Dedifferentiated amniotic fluid mesenchymal stem cell (primary cell): ENCODE measurements around the gene MCC.
A peak's percentile ranks its signal among the peaks of the same experiment; 100 is the strongest.

ENCODE experiments used
- DNase-seq: peaks from one replicate; pipeline ENCODE4 v3.0.0-alpha.2; 2016; ENCODE audit errors: extremely low spot score

MCC gene

DNA sequence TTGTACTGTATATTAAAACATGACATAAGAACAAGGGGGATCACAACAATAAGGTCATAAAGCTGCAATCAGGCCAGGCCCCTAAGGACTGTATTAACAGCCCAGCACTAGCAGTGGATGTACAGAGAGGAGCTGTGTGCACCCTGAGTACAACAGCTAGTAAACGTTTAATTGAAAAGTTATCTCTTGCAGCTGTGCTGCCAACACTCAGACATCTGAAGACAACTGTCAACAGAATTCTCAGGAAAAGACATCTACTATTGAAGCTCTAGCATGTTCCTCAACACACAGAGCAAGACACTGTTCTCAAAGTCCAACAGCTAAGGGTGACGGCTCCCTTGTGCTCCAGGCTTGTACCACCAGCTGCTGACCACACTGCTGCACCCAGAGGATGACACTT, 312.1 kb downstream of the MCC start:
- DNase-seq = no peak

DNA sequence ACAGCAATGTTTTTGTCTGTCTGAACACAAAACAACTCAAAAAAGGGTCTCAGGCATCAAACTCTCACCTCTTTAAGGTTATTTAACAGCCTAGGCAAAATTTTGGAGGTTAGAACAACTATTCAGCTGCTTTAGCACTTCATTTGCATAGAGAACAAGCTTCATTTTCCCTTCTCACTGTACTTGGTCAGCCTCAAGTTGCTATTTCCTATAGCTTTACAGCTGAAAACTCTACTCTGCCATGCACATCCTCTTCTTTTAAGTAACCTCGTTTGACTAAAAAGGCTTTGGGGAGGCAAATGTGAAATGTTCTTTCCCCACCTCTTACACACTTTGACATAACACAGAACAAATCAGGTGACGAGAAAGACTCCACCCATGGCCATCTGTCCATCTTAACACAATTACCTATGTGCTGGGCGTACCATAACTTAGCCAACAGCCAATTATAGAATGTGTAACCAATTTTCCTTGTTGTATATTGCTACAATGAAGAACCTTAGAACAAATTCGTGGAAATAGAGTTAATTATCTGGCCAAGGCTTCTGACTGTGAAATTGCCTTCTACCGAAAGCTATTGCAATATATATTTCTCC, 315.9 kb downstream of the MCC start:
- DNase-seq = no peak

DNA sequence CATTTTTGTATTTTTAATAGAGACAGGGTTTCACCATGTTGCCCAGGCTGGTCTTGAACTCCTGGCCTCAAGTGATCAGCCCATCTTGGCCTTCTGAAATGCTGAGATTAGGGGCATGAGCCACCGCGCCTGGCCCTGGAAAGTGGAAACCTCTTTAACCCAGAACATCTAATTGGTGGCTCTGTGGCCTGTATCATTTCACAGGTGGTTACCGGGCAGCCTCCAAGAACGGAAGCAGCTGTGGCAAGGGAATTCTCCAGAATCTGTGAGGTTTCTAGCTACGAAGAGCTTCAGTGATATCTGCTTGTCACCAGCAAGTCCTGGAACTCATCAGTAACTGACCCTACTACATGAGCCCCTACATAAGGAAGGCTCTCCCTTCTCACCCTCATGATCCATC, 316.7 kb downstream of the MCC start:
- DNase-seq = no peak

DNA sequence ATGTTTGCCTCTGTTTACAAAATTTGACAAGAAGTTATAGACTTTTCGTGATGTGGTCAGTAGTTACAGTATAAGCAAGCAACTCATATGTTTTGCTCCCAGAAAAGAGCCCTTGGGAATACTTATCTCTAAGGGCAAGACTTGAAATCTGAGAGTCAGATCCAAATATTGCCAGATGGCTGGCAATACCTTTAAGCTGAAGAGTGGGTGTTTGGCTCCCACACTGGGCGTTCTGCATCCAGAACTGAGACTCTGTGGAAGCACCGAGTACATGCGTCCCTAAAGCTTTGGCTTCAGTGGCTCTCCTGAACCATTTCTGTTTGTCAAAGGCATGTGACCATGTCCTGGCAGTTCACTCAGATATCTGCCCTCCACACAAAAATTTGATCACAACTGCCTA, 317.5 kb downstream of the MCC start:
- no peak for DNase-seq

DNA sequence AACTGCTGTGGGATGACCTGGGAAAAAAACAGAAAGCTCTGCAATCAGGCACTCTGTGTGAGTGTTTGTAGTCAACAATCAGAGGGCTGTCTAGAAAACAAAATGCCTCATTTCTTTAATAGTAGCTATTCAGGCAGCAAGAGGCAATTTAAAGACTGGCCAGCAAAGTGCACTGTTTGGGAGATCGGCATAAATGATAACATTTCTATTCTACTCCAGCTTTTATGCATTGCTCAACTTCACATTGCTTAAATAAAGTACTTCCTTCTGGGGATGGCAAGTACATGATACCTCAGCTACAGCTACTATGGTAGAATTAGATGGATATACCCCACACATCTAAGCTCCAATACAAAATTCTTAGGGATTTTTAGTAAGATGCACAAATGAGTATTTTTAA, 318.5 kb downstream of the MCC start:
- peak; percentile 32 for DNase-seq

DNA sequence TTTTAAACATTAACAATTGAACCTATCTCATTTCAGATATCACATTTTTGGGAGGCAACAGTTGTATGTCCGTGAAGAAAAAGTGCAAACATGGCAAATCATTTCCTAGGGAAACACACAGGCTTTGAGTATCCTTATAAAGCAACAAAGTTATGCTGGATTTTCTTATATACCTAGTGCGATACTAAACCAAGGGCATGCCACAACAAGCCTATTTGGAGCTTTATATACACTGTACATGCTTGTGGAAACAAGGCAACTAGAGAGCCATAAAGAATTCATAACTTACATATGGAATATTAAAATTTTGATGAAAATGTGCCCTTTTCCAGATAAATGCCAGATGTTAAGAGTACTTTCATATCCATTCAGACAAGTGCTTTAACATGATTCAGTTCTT, 320.3 kb downstream of the MCC start:
- no peak for DNase-seq

DNA sequence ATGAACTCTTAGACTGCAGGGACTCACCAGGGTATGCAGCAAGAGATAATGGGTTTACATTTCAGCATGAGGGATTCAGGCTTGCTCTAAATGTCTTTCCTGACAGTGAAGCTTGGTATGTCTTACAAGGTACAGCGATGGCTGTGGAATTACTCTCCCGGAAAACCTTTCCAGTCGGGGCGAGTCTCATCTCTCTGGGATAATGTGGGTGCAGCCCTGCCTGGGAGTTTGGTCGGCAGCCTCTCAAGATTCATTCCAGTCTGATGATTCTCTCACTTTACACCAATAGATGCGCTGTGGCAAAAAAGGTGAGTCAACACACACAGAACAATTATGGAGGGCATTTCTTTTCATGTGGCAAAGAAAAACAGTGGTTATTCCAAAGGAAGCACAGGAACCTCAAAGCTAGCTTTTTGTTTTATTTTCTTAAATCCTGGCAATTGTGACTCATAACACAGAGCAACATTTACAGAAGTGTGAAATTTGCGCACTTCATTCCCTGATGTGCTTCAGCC, 321.3 kb downstream of the MCC start:
- peak; percentile 57 for DNase-seq

DNA sequence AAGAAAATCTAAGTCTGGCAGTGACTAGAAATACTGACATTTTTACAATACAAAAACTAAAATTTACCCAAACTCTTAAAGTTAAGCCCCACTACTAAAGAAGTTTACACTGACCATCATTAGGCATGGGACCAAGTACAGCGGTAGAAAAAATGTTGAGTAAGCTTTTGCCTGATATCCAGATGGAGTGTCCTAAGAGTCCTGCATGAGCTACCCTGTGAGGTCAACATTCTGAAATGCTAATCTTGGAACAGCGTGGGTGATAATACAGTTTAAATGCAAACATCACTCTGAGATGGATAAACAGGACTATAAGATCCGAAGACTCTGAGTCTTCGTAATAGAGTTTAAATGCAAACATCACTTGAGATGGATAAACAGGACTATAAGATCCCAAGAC, 322.0 kb downstream of the MCC start:
- no peak for DNase-seq

DNA sequence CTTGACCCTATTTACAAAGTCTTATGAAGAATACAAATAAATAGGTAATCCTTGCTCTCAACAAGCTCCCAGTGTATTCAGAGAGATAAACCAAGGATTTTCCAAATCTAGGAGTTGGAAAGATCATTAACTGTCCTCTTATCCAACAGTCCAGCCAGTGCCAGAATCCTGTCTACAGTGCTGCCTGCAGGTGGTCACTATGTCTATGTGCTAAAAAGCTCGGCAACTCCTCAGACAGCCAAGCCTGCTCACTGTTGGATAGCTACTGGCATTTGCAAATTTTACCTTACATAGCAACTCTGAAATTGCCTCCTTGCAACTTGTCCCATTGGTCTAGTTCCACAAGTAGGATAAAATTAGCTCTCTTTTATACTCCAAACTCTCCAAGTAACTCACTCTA, 324.2 kb downstream of the MCC start:
- no peak for DNase-seq

DNA sequence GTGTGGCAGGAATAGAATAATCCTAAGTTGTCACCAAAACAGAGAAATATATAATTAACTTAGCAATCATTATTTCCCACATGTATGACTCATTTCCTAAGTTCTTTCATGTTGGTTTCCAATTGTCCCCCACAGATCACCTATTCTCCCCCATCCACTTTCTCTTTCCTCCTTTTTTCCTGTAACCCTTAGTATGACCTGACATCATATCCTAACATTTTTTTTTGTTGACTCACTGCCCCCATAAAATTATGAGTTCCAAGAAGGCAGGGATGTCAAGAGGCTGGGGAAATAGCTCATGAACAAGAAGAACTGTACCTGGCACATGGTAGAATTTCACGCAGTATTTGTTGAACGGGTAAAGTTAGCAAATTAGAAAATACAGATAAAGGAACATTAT, 324.9 kb downstream of the MCC start:
- DNase-seq = no peak

DNA sequence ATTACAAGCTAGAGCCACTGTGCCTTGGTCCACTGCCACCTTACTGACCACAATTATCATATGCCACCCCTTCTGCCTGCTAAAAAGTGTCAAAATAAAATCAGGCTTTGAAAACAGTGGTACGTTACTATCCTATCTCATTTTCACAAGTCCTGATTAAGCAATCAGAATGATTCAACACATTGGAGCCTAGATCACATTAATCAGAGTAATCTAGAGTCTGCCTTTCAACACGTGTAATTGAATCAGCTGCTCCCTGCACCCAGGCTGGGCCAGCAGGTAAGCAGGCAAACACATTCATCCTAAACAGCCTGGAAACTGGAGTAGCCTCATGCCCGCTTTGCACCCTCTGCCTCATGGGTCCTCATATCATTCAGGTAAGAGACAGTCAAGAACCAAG, 325.5 kb downstream of the MCC start:
- no peak for DNase-seq

DNA sequence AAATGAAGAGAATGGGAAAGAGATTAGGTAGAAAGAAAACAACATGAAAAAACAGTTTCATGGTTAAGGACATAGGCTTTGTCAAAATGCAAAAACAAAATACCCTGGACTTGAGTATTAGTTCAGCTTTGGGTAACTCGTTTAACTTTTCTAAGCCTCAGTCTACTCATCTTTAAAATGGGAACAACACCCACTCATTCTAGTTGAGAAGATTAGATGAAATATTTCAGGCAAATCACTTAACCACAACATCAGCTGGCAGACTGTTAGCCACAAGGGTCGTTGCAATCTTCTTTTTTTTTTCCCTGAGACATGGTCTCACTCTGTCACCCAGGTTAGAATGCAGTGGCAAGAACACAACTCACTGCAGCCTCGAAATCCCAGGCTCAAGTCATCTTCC, 326.0 kb downstream of the MCC start:
- no peak for DNase-seq

DNA sequence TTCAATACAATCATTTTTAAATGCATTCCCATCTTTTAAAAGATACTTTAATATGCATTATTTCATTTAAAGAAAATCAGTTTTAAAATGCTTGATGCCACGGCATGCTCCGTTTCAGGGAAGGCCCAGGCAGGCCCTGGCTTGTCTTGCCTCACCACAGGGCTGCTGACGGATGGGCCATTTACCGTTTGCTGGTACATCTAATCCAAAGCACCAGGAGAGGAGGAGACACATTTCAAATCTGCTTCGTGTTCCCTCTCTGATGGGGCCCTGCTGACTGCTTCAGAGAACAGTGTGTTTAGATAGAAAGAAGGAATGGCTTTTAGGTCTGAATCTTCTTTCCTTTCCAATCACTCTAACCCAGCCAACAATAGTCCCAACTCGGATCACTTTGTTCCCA, 326.4 kb downstream of the MCC start:
- DNase-seq = no peak

DNA sequence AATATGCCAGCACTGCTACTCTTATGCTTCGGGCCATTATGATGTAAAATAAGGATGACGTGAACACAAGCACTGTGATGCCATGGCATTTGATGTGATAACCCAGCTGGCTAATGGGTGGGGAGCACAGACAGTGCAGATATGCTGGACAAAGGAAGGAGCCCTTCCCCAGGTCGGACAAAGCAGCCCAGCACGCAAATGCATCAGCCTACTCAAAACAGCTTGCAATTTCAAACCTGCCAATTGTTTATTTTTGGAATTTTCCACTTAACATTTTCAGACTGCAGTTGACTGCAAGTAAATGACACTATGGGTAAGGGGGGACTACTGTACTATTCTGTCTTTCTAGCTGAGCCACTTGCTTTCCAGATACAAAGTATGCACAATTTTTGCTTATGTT, 330.4 kb downstream of the MCC start:
- no peak for DNase-seq

DNA sequence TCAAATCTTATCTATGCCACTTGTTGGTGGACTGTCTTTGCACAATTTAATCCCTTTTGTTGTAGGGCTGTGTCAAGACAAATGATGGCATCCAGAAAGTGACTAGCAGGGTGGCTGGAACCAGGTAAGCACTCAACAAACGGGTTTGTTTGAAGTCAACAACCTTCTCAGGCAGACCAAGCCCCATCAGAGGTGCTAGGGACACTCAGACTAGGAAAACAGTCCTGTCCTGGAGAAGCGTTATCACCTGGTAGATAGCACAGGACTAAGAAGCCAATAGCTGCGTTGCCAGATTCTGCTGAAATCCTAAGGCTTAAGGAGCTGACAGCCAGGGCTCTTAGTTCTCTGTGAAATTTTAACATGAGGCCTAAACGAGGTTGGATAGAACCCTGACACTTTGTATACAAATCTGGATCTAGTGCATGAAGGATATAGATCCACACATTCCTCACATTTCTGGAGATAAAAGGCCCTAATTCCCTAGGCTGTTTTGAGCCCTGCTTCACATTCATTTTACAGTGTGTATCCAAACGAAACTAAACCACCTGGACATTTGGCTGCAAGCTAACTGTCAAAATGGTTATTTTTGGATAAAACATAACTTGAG, 331.9 kb downstream of the MCC start:
- DNase-seq = no peak

DNA sequence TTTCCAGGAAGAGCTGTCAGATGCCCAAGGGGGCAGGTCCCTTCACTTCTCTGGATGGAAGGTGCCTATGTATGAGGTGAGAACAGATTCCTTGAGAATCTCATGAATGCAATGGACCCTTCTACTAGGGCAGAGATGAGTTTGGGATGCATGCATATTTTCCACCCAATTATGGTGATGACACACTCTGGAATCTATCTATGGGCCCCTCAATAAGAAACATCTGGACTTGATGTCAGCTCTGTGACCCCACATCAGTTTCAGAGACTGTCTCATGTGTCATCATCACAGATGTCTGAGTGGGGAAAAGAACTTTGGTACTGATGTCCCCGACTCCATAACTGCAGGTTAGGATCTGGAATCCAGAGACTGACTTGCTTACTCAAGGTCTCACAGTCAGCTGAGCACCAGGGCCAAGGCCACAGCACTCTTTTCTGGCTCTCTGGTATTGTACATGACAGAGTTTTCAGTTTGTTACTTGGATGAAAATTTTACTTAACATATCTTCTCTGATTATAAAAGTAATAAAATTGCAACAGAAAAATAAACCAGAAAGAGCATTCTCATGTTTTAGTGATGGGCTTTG, 334.6 kb downstream of the MCC start:
- no peak for DNase-seq

DNA sequence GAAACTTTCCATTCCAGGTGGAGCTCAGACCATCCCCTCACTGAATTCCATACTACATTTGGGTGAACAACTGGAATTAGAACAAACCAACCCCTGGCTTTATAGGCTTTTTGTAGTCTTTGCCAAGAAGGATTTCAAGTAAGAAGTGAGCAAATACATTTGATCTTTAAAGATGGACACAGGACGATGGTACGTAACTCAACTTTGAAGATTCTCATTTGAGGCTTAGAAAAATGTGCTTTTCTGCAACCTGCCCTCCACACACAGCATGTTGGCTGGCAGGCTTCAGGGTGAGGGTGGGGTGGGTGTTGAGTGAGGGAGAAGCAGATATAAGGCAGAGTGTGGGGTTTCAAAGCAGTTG, 335.9 kb downstream of the MCC start:
- DNase-seq = no peak

DNA sequence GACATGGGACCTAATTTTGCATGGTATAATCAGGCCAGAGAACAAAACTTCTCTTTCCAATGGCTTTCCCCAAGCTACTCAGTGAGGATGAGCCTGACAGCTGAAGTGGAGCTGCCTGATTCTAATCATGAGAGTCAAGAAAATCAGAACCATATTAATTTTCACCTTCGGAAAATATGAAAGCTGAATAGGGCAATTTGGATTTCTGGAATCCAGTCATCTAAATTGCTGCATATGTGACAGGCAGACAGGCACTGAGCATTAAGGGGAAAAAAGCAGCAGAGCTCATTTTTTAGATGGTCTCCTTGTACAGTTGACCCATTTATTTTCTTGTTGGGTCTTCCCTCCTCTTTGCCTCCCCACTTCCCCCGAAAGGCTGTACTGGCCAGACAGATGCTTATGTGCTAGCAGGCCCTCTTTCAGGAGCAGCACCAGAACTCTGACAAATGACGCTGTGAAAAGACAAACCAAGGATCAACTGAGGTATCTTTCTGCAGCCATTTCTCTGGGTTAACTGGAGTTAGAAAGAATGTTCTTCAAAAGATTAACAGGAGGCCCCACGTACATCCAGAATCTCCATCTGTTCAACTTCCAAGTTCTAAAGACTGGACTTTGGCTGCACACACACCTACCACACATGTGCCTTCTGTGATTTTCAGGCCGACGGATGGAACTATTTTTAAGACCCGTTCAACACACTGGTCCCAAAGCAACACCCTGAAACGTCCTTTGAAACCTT, 336.4 kb downstream of the MCC start:
- DNase-seq = no peak

DNA sequence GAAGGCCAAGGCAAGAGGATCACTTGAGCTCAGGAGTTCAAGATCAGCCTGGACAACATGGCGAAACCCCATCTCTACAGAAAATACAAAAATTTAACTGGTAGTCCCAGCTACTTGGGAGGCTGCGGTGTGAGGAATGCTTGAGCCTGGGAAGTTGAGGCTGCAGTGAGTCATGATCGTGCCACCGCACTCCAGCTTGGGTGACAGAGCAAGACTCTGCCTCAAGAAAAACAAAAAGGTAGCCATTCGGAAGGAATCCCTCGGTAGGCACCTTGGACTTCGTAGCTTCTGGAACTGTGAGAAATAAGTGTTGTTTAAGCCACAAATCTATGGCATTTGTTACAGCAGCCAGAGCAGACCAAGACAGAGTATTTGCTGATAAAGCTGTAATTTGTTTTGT, 337.4 kb downstream of the MCC start:
- DNase-seq = no peak

DNA sequence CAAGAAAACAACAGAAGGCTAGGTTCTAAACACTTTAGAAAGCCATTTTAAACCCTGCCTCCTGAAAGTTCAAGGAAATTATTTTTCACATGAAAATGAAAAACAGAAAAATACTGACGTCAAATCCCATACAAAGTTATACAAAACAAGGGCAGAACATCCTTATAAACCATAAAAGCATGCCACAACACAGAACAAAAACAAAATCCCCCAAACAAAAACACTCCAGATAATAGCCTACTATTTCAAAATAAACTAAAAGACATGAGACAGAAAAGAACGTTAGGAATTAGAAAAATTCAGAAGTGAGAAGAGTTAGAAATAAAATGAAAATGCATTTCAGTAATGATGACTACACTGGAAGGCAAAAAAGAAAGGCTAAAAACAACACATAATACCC, 338.0 kb downstream of the MCC start:
- DNase-seq = no peak

DNA sequence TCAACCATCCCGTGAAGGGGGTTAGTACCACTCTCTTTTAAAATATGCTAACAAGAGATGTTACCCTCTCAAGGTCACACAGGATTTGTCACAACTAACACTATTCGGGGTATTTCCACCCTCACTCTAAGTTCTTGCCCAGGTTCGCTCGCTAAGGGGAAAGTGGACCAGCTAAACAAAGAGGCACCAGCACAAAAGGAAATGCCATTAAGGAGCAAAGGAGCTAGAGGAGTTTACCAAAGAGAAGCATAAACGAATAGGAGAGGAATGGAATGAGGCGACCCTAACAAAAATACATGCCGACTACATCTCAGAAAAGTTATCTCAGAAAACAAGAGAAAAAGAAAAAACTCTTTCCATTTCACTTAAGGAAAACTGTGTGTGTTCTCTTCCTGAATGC, 340.7 kb downstream of the MCC start:
- DNase-seq = no peak

DNA sequence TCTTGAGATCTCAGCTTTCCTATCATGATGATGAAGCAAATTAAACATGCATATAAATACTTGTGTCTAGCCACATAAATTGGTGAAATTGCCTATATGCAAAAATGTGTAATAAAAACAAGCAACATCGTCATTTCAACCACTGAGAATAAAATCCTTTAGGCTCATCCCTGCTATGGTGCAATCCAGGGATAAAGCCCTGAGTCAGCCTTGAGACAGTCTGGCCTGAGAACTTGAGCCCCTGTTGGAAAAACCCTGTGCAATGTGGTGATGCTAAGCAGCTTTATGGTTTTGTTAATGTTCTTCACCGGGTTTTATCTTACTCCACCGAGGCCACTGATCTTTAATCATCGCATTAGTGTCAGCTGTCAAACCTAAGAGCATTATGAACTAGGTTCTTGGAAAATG, 341.1 kb downstream of the MCC start:
- peak; percentile 85 for DNase-seq

DNA sequence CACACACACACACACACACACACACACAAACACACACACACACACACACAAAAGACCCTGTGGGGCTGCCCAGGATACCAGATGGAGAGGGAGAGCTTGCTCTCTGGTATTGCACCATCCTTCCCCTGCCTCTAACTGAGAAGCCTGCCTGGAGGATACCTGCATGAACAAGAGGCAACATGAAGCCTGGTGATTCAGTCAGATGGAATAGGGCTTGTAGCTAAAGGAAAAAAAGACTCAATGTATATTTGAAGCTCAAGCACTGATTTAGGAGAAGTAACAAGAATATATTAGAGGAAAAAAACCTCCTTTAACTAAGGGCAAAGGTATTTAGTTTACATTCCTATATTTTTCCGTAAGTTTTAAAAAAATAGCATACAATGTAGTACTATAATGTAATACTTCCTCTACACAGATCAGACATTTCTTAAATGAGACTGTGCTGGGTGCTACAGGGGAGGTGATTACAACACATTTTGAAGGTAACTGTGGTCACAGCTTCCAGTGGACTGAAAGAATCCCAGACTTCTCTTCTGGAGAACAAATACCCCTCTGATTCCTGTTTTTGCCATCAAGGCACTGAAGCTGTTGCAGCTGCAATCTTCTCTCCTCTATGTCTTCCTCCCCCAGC, 342.4 kb downstream of the MCC start:
- DNase-seq = no peak
